ENCODE results near the gene SLIT3. TPM values are rescaled to one million over a fixed set of nuclear protein-coding genes. Genes with fewer than 3 reads are reported as not detected.

SLIT3 gene
- total and polyA plus RNA-seq, 2 experiments from 2014 or later = 58.4 to 96.7 TPM

- Histone ChIP-seq H2AFZ (no peak overlapping the region), H3K27me3 (no peaks in the 10 kb centered on the region)
- 78% methylated on average over 3 of the region's 3 CpGs for WGBS (ENCODE audit: low lambda C conversion rate, missing lambda C conversion rate)
Observed at GRCh38 chr5:169175733-169176132, 125.2 kb downstream of the SLIT3 start.

GRCh38 chr5:169174923-169175322, 126.0 kb downstream of the SLIT3 start:
- H3K4me1 ChIP-seq (ENCODE audit: insufficient read depth) = peaks cover 12% of the 10 kb centered on the region
- H3K36me3 ChIP-seq (replicated peaks; ENCODE audit: insufficient read depth, low read depth) = no peaks in the 10 kb centered on the region
- peaks cover 18% of the 10 kb centered on the region for H3K79me2 ChIP-seq
- H3K9me2 ChIP-seq (replicated peaks; ENCODE audit: insufficient read depth) = no peaks in the 10 kb centered on the region
- no peak overlapping the region for H3K4me3 ChIP-seq
- no peak overlapping the region for H3K27ac ChIP-seq
- TF ChIP-seq EZH2 (IDR thresholded peaks at IDR 0.05; ENCODE audit: borderline replicate concordance) (no peak), EZH2phosphoT487 (IDR thresholded peaks at IDR 0.05; ENCODE audit: low read depth, severe bottlenecking, unreplicated experiment) (no peak), CTCF (IDR thresholded peaks at IDR 0.05; ENCODE audit: poor library complexity) (no peak)
- no peaks in the 10 kb centered on the region for H3K27me3 ChIP-seq
- H3K9me3 ChIP-seq (ENCODE audit: low read depth) = no peaks in the 10 kb centered on the region
- WGBS (ENCODE audit: low lambda C conversion rate, missing lambda C conversion rate) = 94% methylated on average over 1 of the region's 1 CpG
- peaks cover 5% of the 10 kb centered on the region for H4K20me1 ChIP-seq (ENCODE audit: insufficient read depth, poor library complexity, severe bottlenecking)
- H2AFZ ChIP-seq = no peak overlapping the region
- no peak for DNase-seq (ENCODE audit: low spot score)
- no peak overlapping the region for H3K4me2 ChIP-seq

More at GRCh38 chr5:169175733-169176132, 125.2 kb downstream of the SLIT3 start:
- H3K79me2 ChIP-seq = peaks cover 21% of the 10 kb centered on the region
- peak overlapping the region; percentile 65 for H3K27ac ChIP-seq
- TF ChIP-seq EZH2 (IDR thresholded peaks at IDR 0.05; ENCODE audit: borderline replicate concordance) (no peak), CTCF (IDR thresholded peaks at IDR 0.05; ENCODE audit: poor library complexity) (no peak), EZH2phosphoT487 (IDR thresholded peaks at IDR 0.05; ENCODE audit: low read depth, severe bottlenecking, unreplicated experiment) (no peak)
- H3K9me3 ChIP-seq (ENCODE audit: low read depth) = no peaks in the 10 kb centered on the region
- H3K4me2 ChIP-seq = no peak overlapping the region
- peaks cover 12% of the 10 kb centered on the region for H3K4me1 ChIP-seq (ENCODE audit: insufficient read depth)
- peaks cover 5% of the 10 kb centered on the region for H4K20me1 ChIP-seq (ENCODE audit: insufficient read depth, poor library complexity, severe bottlenecking)
- H3K9me2 ChIP-seq (replicated peaks; ENCODE audit: insufficient read depth) = no peaks in the 10 kb centered on the region
- no peak overlapping the region for H3K4me3 ChIP-seq
- no peaks in the 10 kb centered on the region for H3K36me3 ChIP-seq (replicated peaks; ENCODE audit: insufficient read depth, low read depth)
- DNase-seq (ENCODE audit: low spot score) = peak; percentile 45

- 87% methylated on average over 6 of the region's 6 CpGs for WGBS (ENCODE audit: low lambda C conversion rate, missing lambda C conversion rate)
- TF ChIP-seq EZH2 (IDR thresholded peaks at IDR 0.05; ENCODE audit: borderline replicate concordance) (no peak), EZH2phosphoT487 (IDR thresholded peaks at IDR 0.05; ENCODE audit: low read depth, severe bottlenecking, unreplicated experiment) (no peak), CTCF (IDR thresholded peaks at IDR 0.05; ENCODE audit: poor library complexity) (no peak)
- H3K4me3 ChIP-seq = no peak overlapping the region
Observed at GRCh38 chr5:169173372-169173771, 127.6 kb downstream of the SLIT3 start.

GRCh38 chr5:169171515-169171914, 129.4 kb downstream of the SLIT3 start:
- H3K9me2 ChIP-seq (replicated peaks; ENCODE audit: insufficient read depth) = no peaks in the 10 kb centered on the region
- H3K27ac ChIP-seq = no peak overlapping the region
- no peak overlapping the region for H3K4me2 ChIP-seq
- H2AFZ ChIP-seq = no peak overlapping the region
- H4K20me1 ChIP-seq (ENCODE audit: insufficient read depth, poor library complexity, severe bottlenecking) = peaks cover 5% of the 10 kb centered on the region
- peaks cover 12% of the 10 kb centered on the region for H3K4me1 ChIP-seq (ENCODE audit: insufficient read depth)
- WGBS (ENCODE audit: low lambda C conversion rate, missing lambda C conversion rate) = 85% methylated on average over 2 of the region's 2 CpGs
- no peaks in the 10 kb centered on the region for H3K9me3 ChIP-seq (ENCODE audit: low read depth)
- H3K79me2 ChIP-seq = peaks cover 9% of the 10 kb centered on the region
- no peak for TF ChIP-seq EZH2phosphoT487 (IDR thresholded peaks at IDR 0.05; ENCODE audit: low read depth, severe bottlenecking, unreplicated experiment)
- TF ChIP-seq EZH2 (IDR thresholded peaks at IDR 0.05; ENCODE audit: borderline replicate concordance) = no peak
- no peak for TF ChIP-seq CTCF (IDR thresholded peaks at IDR 0.05; ENCODE audit: poor library complexity)
- H3K36me3 ChIP-seq (replicated peaks; ENCODE audit: insufficient read depth, low read depth) = no peaks in the 10 kb centered on the region
- no peak for DNase-seq (ENCODE audit: low spot score)
- H3K4me3 ChIP-seq = no peak overlapping the region
- H3K27me3 ChIP-seq = no peaks in the 10 kb centered on the region

More at GRCh38 chr5:169173372-169173771, 127.6 kb downstream of the SLIT3 start:
- no peak overlapping the region for H3K27ac ChIP-seq
- H3K79me2 ChIP-seq = peaks cover 17% of the 10 kb centered on the region
- H3K9me3 ChIP-seq (ENCODE audit: low read depth) = no peaks in the 10 kb centered on the region
- H3K36me3 ChIP-seq (replicated peaks; ENCODE audit: insufficient read depth, low read depth) = no peaks in the 10 kb centered on the region
- no peaks in the 10 kb centered on the region for H3K27me3 ChIP-seq
- no peak overlapping the region for H3K4me2 ChIP-seq
- peaks cover 12% of the 10 kb centered on the region for H3K4me1 ChIP-seq (ENCODE audit: insufficient read depth)
- H4K20me1 ChIP-seq (ENCODE audit: insufficient read depth, poor library complexity, severe bottlenecking) = peaks cover 5% of the 10 kb centered on the region
- no peak for DNase-seq (ENCODE audit: low spot score)
- H3K9me2 ChIP-seq (replicated peaks; ENCODE audit: insufficient read depth) = no peaks in the 10 kb centered on the region
- no peak overlapping the region for H2AFZ ChIP-seq
